Measurements from ENCODE around the gene DHFR. TPM values are rescaled to one million over a fixed set of nuclear protein-coding genes. Genes with fewer than 3 reads are reported as not detected.

Gene DHFR
- total and polyA plus RNA-seq, 8 donors, result 19.5 to 69.8 (median 43.7) TPM

GRCh38 chr5:80608731-80609130 is 46.1 kb downstream of the DHFR start:
- peaks cover 0 to 8% of the 10 kb centered on the region in 2 donors for H3K4me1 ChIP-seq
- peak overlapping the region in 1 of 2 donors; percentile 79 for H3K27ac ChIP-seq
- intact Hi-C loops (cut with DNase I), result no loop called here
- TF ChIP-seq CTCF (IDR thresholded peaks at IDR 0.05), result no peak
- H3K9me3 ChIP-seq, result no peaks in the 10 kb centered on the region
- H3K27me3 ChIP-seq, result no peaks in the 10 kb centered on the region
- ATAC-seq, result peak; percentile 44
- no peak overlapping the region for H3K4me3 ChIP-seq
- no peaks in the 10 kb centered on the region for H3K36me3 ChIP-seq
- no peak for DNase-seq

DNA sequence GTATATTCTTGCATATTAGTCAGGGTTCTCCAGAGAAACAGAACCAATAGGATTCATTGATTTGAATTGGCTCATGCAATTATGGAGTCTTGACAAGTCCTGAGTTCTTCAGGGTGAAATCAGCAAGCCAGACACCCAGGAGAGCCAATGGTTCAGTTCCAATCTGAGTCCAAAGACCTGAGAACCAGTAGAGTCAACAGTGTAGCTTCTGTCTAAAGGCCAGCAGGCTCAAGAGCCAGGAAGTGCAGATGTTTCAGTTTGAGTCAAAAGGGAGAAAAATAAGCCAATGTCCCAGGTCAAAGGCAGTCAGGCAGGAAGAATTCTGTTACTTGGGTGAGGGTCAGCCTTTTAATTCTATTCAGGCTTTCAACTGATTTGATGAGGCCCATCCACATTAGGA is 47.0 kb downstream of the DHFR start:
- DNase-seq (no peak), ATAC-seq (no peak)
- peak overlapping the region in 1 of 2 donors; percentile 79 for H3K27ac ChIP-seq
- peaks cover 0 to 8% of the 10 kb centered on the region in 2 donors for H3K4me1 ChIP-seq
- H3K36me3 ChIP-seq, result no peaks in the 10 kb centered on the region
- no peaks in the 10 kb centered on the region for H3K27me3 ChIP-seq
- no peaks in the 10 kb centered on the region for H3K9me3 ChIP-seq
- no peak overlapping the region for H3K4me3 ChIP-seq
- intact Hi-C loops (cut with DNase I), result no loop called here
- no peak for TF ChIP-seq CTCF (IDR thresholded peaks at IDR 0.05)

GRCh38 chr5:80607343-80607742 is 47.4 kb downstream of the DHFR start:
- Histone ChIP-seq H3K27ac (no peak overlapping the region), H3K4me1 (peaks cover 0 to 8% of the 10 kb centered on the region in 2 donors), H3K36me3 (no peaks in the 10 kb centered on the region), H3K4me3 (no peak overlapping the region), H3K9me3 (no peaks in the 10 kb centered on the region), H3K27me3 (no peaks in the 10 kb centered on the region)
- no peak for TF ChIP-seq CTCF (IDR thresholded peaks at IDR 0.05)
- no peak for DNase-seq
- ATAC-seq, result no peak
- intact Hi-C loops (cut with DNase I), result no loop called here

GRCh38 chr5:80600943-80601693 is 53.7 kb downstream of the DHFR start:
- ATAC-seq, result no peak
- no peak for TF ChIP-seq CTCF (IDR thresholded peaks at IDR 0.05)
- no peaks in the 10 kb centered on the region for H3K27me3 ChIP-seq
- no peaks in the 10 kb centered on the region for H3K9me3 ChIP-seq
- no peaks in the 10 kb centered on the region for H3K36me3 ChIP-seq
- H3K4me1 ChIP-seq, result no peaks in the 10 kb centered on the region
- H3K4me3 ChIP-seq, result no peak overlapping the region
- DNase-seq, result no peak
- intact Hi-C loops (cut with DNase I), result no loop called here
- H3K27ac ChIP-seq, result no peak overlapping the region

GRCh38 chr5:80597500-80597899 is 57.3 kb downstream of the DHFR start:
- H3K4me3 ChIP-seq, result no peak overlapping the region
- no peak for ATAC-seq

More at GRCh38 chr5:80597500-80597899, 57.3 kb downstream of the DHFR start:
- Histone ChIP-seq H3K4me1 (peaks cover 0 to 3% of the 10 kb centered on the region in 2 donors), H3K27ac (no peak overlapping the region), H3K36me3 (no peaks in the 10 kb centered on the region), H3K9me3 (no peaks in the 10 kb centered on the region), H3K27me3 (no peaks in the 10 kb centered on the region)
- DNase-seq, result no peak
- intact Hi-C loops (cut with DNase I), result no loop called here
- TF ChIP-seq CTCF (IDR thresholded peaks at IDR 0.05), result no peak

All from left lung (tissue), 10 donors.